ENCODE results near the gene SLC5A6. TPM values are rescaled to one million over a fixed set of nuclear protein-coding genes. Genes with fewer than 3 reads are reported as not detected.

SLC5A6 gene
- total RNA-seq, 1 donor from 2014 or later, result 20.8 TPM

GRCh38 chr2:27211241-27211942 is 676 bp downstream of the SLC5A6 start:
- intact Hi-C loops (cut with DNase I), result no loop called here
- DNase-seq (no peak), ATAC-seq (peak; percentile 14 to 35)
- no peak for TF ChIP-seq CTCF (IDR thresholded peaks at IDR 0.05)
- peak overlapping the region; percentile 100 for H3K27ac ChIP-seq
- H3K27me3 ChIP-seq (ENCODE audit: low read depth), result no peaks in the 10 kb centered on the region
- no peaks in the 10 kb centered on the region for H3K9me3 ChIP-seq
- H3K36me3 ChIP-seq, result peaks cover 46% of the 10 kb centered on the region
- H3K4me1 ChIP-seq, result peaks cover 17% of the 10 kb centered on the region
- peak overlapping the region; percentile 87 for H3K4me3 ChIP-seq

- DNase-seq (no peak), ATAC-seq (no peak)
- peaks cover 52% of the 10 kb centered on the region for H3K36me3 ChIP-seq
- H3K9me3 ChIP-seq, result no peaks in the 10 kb centered on the region
- no peaks in the 10 kb centered on the region for H3K27me3 ChIP-seq (ENCODE audit: low read depth)
- H3K4me3 ChIP-seq, result no peak overlapping the region
- peaks cover 17% of the 10 kb centered on the region for H3K4me1 ChIP-seq
- no peak overlapping the region for H3K27ac ChIP-seq
- intact Hi-C loops (cut with DNase I), result no loop called here
- no peak for TF ChIP-seq CTCF (IDR thresholded peaks at IDR 0.05)
These were observed 2.3 kb downstream of the SLC5A6 start for GRCh38 chr2:27209621-27210401.

- no peaks in the 10 kb centered on the region for H3K27me3 ChIP-seq (ENCODE audit: low read depth)
- H3K36me3 ChIP-seq, result peaks cover 65% of the 10 kb centered on the region
- DNase-seq, result no peak
- peaks cover 15% of the 10 kb centered on the region for H3K4me1 ChIP-seq
- no peak overlapping the region for H3K4me3 ChIP-seq
- no peak for ATAC-seq
- intact Hi-C loops (cut with DNase I), result no loop called here
- no peak for TF ChIP-seq CTCF (IDR thresholded peaks at IDR 0.05)
- H3K27ac ChIP-seq, result no peak overlapping the region
- H3K9me3 ChIP-seq, result no peaks in the 10 kb centered on the region
These were observed 3.5 kb downstream of the SLC5A6 start for GRCh38 chr2:27208486-27209050.

- ATAC-seq, result no peak
- no peak for DNase-seq
- Histone ChIP-seq H3K27ac (no peak overlapping the region), H3K4me3 (no peak overlapping the region), H3K27me3 (ENCODE audit: low read depth) (no peaks in the 10 kb centered on the region), H3K4me1 (peaks cover 5% of the 10 kb centered on the region), H3K9me3 (no peaks in the 10 kb centered on the region), H3K36me3 (peaks cover 87% of the 10 kb centered on the region)
- intact Hi-C loops (cut with DNase I), result no loop called here
- no peak for TF ChIP-seq CTCF (IDR thresholded peaks at IDR 0.05)
These were observed 5.7 kb downstream of the SLC5A6 start for GRCh38 chr2:27206346-27206745.

GRCh38 chr2:27205206-27205605 is 6.9 kb downstream of the SLC5A6 start:
- peaks cover 93% of the 10 kb centered on the region for H3K36me3 ChIP-seq
- no peak overlapping the region for H3K4me3 ChIP-seq
- H3K4me1 ChIP-seq, result no peaks in the 10 kb centered on the region
- intact Hi-C loops (cut with DNase I), result no loop called here
- TF ChIP-seq CTCF (IDR thresholded peaks at IDR 0.05), result no peak
- no peak overlapping the region for H3K27ac ChIP-seq
- no peaks in the 10 kb centered on the region for H3K9me3 ChIP-seq
- no peak for DNase-seq
- H3K27me3 ChIP-seq (ENCODE audit: low read depth), result no peaks in the 10 kb centered on the region
- no peak for ATAC-seq

Measured in lower lobe of right lung (tissue), 2 donors.